Measurements from ENCODE around the gene P2RY8. TPM values are rescaled to one million over a fixed set of nuclear protein-coding genes. Genes with fewer than 3 reads are reported as not detected.

The P2RY8 gene
- total RNA-seq, 1 experiment from 2014 or later, result 0.03 TPM

Other genes starting within 250 kb of the P2RY8 start
- gene IL3RA, start 200.4 kb downstream of the P2RY8 start, total RNA-seq (2014; rRNA removed; shearing (Covaris generic)), result 0.07 TPM in 1 of 2 replicates, not detected in the other
- gene SLC25A6, start 145.1 kb downstream of the P2RY8 start, total RNA-seq (2014; rRNA removed; shearing (Covaris generic)), result 496 and 508 TPM in 2 replicates
- gene ASMTL, start 84.3 kb downstream of the P2RY8 start, total RNA-seq (2014; rRNA removed; shearing (Covaris generic)), result 36.5 and 37.0 TPM in 2 replicates
- gene AKAP17A, start 54.4 kb upstream of the P2RY8 start, total RNA-seq (2014; rRNA removed; shearing (Covaris generic)), result 52.9 and 76.2 TPM in 2 replicates
- gene ASMT, start 77.9 kb upstream of the P2RY8 start, total RNA-seq (2014; rRNA removed; shearing (Covaris generic)), result 0.14 and 0.44 TPM in 2 replicates

Measured in H7 (cell line).